Stomach (tissue), 9 donors: ENCODE results near the gene EIPR1. TPM values are rescaled to one million over a fixed set of nuclear protein-coding genes. Genes with fewer than 3 reads are reported as not detected.

ENCODE experiments used
- DNase-seq, 2 donors: peaks; one replicate each; pipeline versions ENCODE4 v3.0.0 to v3.0.0-alpha.2; 2013 to 2019
- H3K27ac ChIP-seq, 5 donors: fragments of 200-600 bp in 4 of 5; sonication (generic) in 4 of 5; one replicate each; pipeline ENCODE4 v1.5.1; 2013 to 2019; ENCODE audit warnings: mild to moderate bottlenecking in 1 of 5, moderate library complexity in 1 of 5
- H3K27me3 ChIP-seq, 3 donors: fragments of 200-600 bp; sonication (generic); one replicate each; pipeline ENCODE4 v1.5.1; 2017 to 2019; ENCODE audit warnings: mixed run types in 1 of 3
- H3K36me3 ChIP-seq, 4 donors: fragments of 200-600 bp; sonication (generic); 1 replicate in 3 of 4; 2 replicates in 1 of 4; pipeline ENCODE4 v1.5.1; 2016 to 2019
- H3K4me1 ChIP-seq, 4 donors: fragments of 200-600 bp; sonication (generic); one replicate each; pipeline ENCODE4 v1.5.1; 2016 to 2019
- H3K4me3 ChIP-seq, 4 donors: fragments of 200-600 bp; sonication (generic) in 3 of 4; one replicate each; pipeline ENCODE4 v1.5.1; 2016 to 2019; ENCODE audit warnings: mild to moderate bottlenecking in 1 of 4
- H3K9me3 ChIP-seq, 4 donors: fragments of 200-600 bp; sonication (generic); one replicate each; pipeline ENCODE4 v1.5.1; 2016 to 2019
- CTCF ChIP-seq, 7 experiments: fragments of 450-650 bp in 4 of 7; fragments of 200-600 bp in 3 of 7; sonication (generic) in 3 of 7; IDR thresholded peaks; one replicate each; pipeline ENCODE4 v1.5.1; 2016 to 2019; ENCODE audit warnings: antibody characterized with exemption in 7 of 7, control low read depth in 2 of 7, mild to moderate bottlenecking in 1 of 7
- EP300 ChIP-seq: sonication (generic); formaldehyde crosslinking; IDR thresholded peaks from one replicate; pipeline ENCODE4 v1.6.1; 2017; ENCODE audit warnings: antibody characterized with exemption
- POLR2A ChIP-seq, 4 donors: fragments of 450-650 bp; IDR thresholded peaks; one replicate each; pipeline ENCODE4 v1.6.1; 2016; ENCODE audit warnings: antibody characterized with exemption in 4 of 4, control low read depth in 2 of 4, mild to moderate bottlenecking in 1 of 4, moderate library complexity in 1 of 4
- POLR2AphosphoS5 ChIP-seq, 3 donors: sonication (generic); formaldehyde crosslinking; IDR thresholded peaks; one replicate each; pipeline ENCODE4 v1.6.1; 2016; ENCODE audit warnings: antibody characterized with exemption in 3 of 3
- WGBS, 5 donors: extraction: QIAGEN DNeasy Blood & Tissue Kit in 3 of 5; methylation state at CpG; one replicate each; pipeline versions ENCODE4 v1.1.5 to v1.1.7; 2013 to 2018; 5-methylcytosine and 5-hydroxymethylcytosine counted together
- intact Hi-C: fragments of 100-400 bp; cut with DNase I; formaldehyde crosslinking; loops from one replicate; pipeline ENCODE4 v1.15.1; 2023; ENCODE audit warnings: low total_unique reads
- polyA plus RNA-seq, 3 donors: library from polyadenylated mRNA; stranded (reverse); fragments of 200-250 nt; gene quantifications; one replicate each; pipeline ENCODE4 v1.2.3, GENCODE V29; 2013
- total RNA-seq, 5 donors: library from RNA; depleted of rRNA; stranded (reverse); fragments of >200 nt; gene quantifications; one replicate each; pipeline versions ENCODE4 v1.1.0 to v1.2.3, GENCODE V29; 2014 to 2016
- donor health status: healthy with polysubstance abuse.
- donor health status: Bipolar disorder and iron deficiency.
- donor health status: healthy.

The EIPR1 gene
- total and polyA plus RNA-seq, 8 donors, result 1.2 to 39.4 (median 12.7) TPM

GRCh38 chr2:3326182-3326537 lies 51.5 kb downstream of the EIPR1 start:
- intact Hi-C loops, result no loop called here
- TF ChIP-seq EP300 (no peak), POLR2A (IDR thresholded peaks at IDR 0.05) (no peak), POLR2AphosphoS5 (IDR thresholded peaks at IDR 0.05) (no peak), CTCF (IDR thresholded peaks at IDR 0.05) (no peak)
- no peaks in the 10 kb centered on the region for H3K9me3 ChIP-seq
- H3K27ac ChIP-seq, result no peak overlapping the region
- H3K4me1 ChIP-seq, result no peaks in the 10 kb centered on the region
- 87 to 99% (median 98%) methylated on average over 6 to 7 of the region's 7 CpGs for WGBS, 5 donors
- no peaks in the 10 kb centered on the region for H3K27me3 ChIP-seq
- H3K36me3 ChIP-seq, result peaks cover 0 to 42% (median 28%) of the 10 kb centered on the region in 4 donors
- no peak for DNase-seq
- no peak overlapping the region for H3K4me3 ChIP-seq

- Histone ChIP-seq H3K36me3 (peaks cover 0 to 37% (median 24%) of the 10 kb centered on the region in 4 donors), H3K4me1 (no peaks in the 10 kb centered on the region), H3K4me3 (no peak overlapping the region), H3K9me3 (no peaks in the 10 kb centered on the region), H3K27ac (no peak overlapping the region), H3K27me3 (no peaks in the 10 kb centered on the region)
- intact Hi-C loops, result no loop called here
- WGBS, 5 donors, result 84 to 92% (median 89%) methylated on average over 8 to 11 of the region's 11 CpGs
- no peak for DNase-seq
- TF ChIP-seq EP300 (no peak), POLR2A (IDR thresholded peaks at IDR 0.05) (no peak), CTCF (IDR thresholded peaks at IDR 0.05) (no peak), POLR2AphosphoS5 (IDR thresholded peaks at IDR 0.05) (no peak)
Measured at GRCh38 chr2:3325458-3326181, 52.0 kb downstream of the EIPR1 start.

- Histone ChIP-seq H3K4me1 (no peaks in the 10 kb centered on the region), H3K27ac (no peak overlapping the region), H3K9me3 (no peaks in the 10 kb centered on the region), H3K36me3 (peaks cover 0 to 34% (median 20%) of the 10 kb centered on the region in 4 donors), H3K27me3 (no peaks in the 10 kb centered on the region), H3K4me3 (no peak overlapping the region)
- 84 to 95% (median 93%) methylated on average over 18 to 34 of the region's 34 CpGs for WGBS, 5 donors
- intact Hi-C loops, result no loop called here
- DNase-seq, result no peak
- TF ChIP-seq POLR2A (IDR thresholded peaks at IDR 0.05) (no peak), CTCF (IDR thresholded peaks at IDR 0.05) (no peak), EP300 (no peak), POLR2AphosphoS5 (IDR thresholded peaks at IDR 0.05) (no peak)
Measured at GRCh38 chr2:3324404-3325281, 53.0 kb downstream of the EIPR1 start.

- H3K27me3 ChIP-seq, result no peaks in the 10 kb centered on the region
- DNase-seq, result no peak
- no peak overlapping the region for H3K27ac ChIP-seq
- peaks cover 0 to 36% (median 21%) of the 10 kb centered on the region in 4 donors for H3K36me3 ChIP-seq
- no peaks in the 10 kb centered on the region for H3K9me3 ChIP-seq
- intact Hi-C loops, result no loop called here
- no peak overlapping the region for H3K4me3 ChIP-seq
- TF ChIP-seq POLR2AphosphoS5 (IDR thresholded peaks at IDR 0.05) (no peak), EP300 (no peak), CTCF (IDR thresholded peaks at IDR 0.05) (no peak), POLR2A (IDR thresholded peaks at IDR 0.05) (no peak)
- no peaks in the 10 kb centered on the region for H3K4me1 ChIP-seq
- 92 to 98% (median 96%) methylated on average over 6 to 11 of the region's 11 CpGs for WGBS, 5 donors
Measured at GRCh38 chr2:3324036-3324386, 53.6 kb downstream of the EIPR1 start.
